Brain pericyte (primary cell): Measurements from ENCODE around the gene B3GALT4.
"Not testable (repeated sequence)": the region's sequence is repeated elsewhere in the genome, so short reads cannot be mapped to it uniquely, and the experiment has no call there.

Source experiments
- DNase-seq: peaks from one replicate; pipeline ENCODE4 v3.0.0-alpha.2; 2012; ENCODE audit warnings: low read depth, low spot score

B3GALT4 gene

GRCh38 chr6:33272275-33273128 lies 4.4 kb upstream of the B3GALT4 start:
- no peak for DNase-seq

- DNase-seq = no peak
These were observed 3.6 kb upstream of the B3GALT4 start for GRCh38 chr6:33273129-33273923.

GRCh38 chr6:33273924-33274902 lies 2.7 kb upstream of the B3GALT4 start:
- no peak for DNase-seq

- DNase-seq = not testable (repeated sequence)
These were observed 935 bp upstream of the B3GALT4 start for GRCh38 chr6:33275795-33276580.

GRCh38 chr6:33276581-33276863 lies 401 bp upstream of the B3GALT4 start:
- no peak for DNase-seq

- no peak for DNase-seq
These were observed 904 bp downstream of the B3GALT4 start for GRCh38 chr6:33277663-33278391.

GRCh38 chr6:33278392-33278741 lies 1.4 kb downstream of the B3GALT4 start:
- no peak for DNase-seq

GRCh38 chr6:33278810-33279209 lies 1.9 kb downstream of the B3GALT4 start:
- DNase-seq = no peak

- DNase-seq = no peak
These were observed 2.4 kb downstream of the B3GALT4 start for GRCh38 chr6:33279257-33279695.

GRCh38 chr6:33279971-33280511 lies 3.1 kb downstream of the B3GALT4 start:
- no peak for DNase-seq

GRCh38 chr6:33280539-33280938 lies 3.6 kb downstream of the B3GALT4 start:
- DNase-seq = no peak

- DNase-seq = not testable (repeated sequence)
These were observed 8.3 kb downstream of the B3GALT4 start for GRCh38 chr6:33285214-33285613.

- DNase-seq = no peak
These were observed 10.3 kb downstream of the B3GALT4 start for GRCh38 chr6:33286946-33287914.

GRCh38 chr6:33288141-33288920 lies 11.4 kb downstream of the B3GALT4 start:
- no peak for DNase-seq

- no peak for DNase-seq
These were observed 12.2 kb downstream of the B3GALT4 start, which contains the start of the genes PFDN6 and WDR46 for GRCh38 chr6:33288921-33289783. Gene PFDN6, plus strand, starts transcription at chr6:33289601. Its CDS starts 256 bp downstream, at chr6:33289857. Gene WDR46, minus strand, starts transcription at chr6:33289239. Its CDS starts 69 bp downstream, at chr6:33289170.

GRCh38 chr6:33289784-33290315 lies 12.9 kb downstream of the B3GALT4 start:
- no peak for DNase-seq

- no peak for DNase-seq
These were observed 13.5 kb downstream of the B3GALT4 start for GRCh38 chr6:33290459-33290858.
